HT-29 (cell line): Measurements from ENCODE around the gene GIPC1. TPM values are rescaled to one million over a fixed set of nuclear protein-coding genes. Genes with fewer than 3 reads are reported as not detected.
"Not testable (repeated sequence)": the region's sequence is repeated elsewhere in the genome, so short reads cannot be mapped to it uniquely, and the experiment has no call there.

Experiments used
- DNase-seq: peaks from one replicate; pipeline ENCODE4 v3.0.0-alpha.2; 2015; ENCODE audit warnings: low spot score
- total RNA-seq: library from RNA; depleted of rRNA; stranded (reverse); fragments of >200 nt; shearing (Covaris generic); gene quantifications from 2 replicates; pipeline ENCODE4 v1.2.3, GENCODE V29; 2014; rRNA removed

GIPC1 gene, protein sequence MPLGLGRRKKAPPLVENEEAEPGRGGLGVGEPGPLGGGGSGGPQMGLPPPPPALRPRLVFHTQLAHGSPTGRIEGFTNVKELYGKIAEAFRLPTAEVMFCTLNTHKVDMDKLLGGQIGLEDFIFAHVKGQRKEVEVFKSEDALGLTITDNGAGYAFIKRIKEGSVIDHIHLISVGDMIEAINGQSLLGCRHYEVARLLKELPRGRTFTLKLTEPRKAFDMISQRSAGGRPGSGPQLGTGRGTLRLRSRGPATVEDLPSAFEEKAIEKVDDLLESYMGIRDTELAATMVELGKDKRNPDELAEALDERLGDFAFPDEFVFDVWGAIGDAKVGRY
- 296 and 305 TPM in 2 replicates for total RNA-seq

DNA sequence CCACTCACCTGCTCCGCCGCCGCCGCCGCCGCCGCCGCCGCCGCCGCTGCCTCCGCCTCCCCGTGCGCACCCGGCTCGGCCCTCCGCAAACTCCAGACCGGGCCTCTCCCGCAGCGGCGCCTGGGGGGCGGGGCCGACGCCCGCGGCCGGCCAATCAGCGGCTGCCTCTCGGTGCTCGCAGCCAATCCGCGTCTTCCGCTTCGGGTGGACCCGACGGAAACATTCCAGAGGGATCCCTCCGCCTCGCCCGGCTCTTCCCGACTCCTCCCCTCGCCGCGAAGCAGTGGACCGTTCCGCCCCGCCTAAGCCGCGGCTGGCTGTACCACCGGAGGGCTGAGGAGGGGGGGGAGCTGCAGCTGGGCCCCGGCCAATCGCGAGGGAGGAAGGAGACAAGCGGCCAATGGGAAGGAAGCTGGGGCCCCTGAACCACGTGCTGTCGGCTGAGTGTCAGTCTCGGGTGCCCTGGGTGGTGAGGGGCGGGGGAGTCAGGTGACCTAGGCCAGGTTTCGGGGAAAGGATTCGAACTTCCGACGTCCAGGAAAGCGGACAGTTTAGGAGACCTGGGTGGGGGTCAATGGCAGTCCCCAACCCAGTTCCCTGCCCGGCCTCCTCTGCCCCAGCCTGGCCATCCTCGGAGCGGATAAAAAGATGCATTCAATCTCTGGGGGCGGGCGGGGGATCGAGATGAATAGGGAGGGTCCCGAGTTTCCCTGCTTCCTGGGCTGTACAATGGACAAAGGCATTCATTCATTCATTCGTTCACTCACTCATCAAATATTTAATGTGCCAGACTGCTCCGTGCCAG is at the start of gene GIPC1:
GIPC1 (minus strand) TSS at position 99 of the 805 bp plus-strand sequence. CDS start 13,151 bp downstream, outside the sequence.
- peak; percentile 92 for DNase-seq

DNA sequence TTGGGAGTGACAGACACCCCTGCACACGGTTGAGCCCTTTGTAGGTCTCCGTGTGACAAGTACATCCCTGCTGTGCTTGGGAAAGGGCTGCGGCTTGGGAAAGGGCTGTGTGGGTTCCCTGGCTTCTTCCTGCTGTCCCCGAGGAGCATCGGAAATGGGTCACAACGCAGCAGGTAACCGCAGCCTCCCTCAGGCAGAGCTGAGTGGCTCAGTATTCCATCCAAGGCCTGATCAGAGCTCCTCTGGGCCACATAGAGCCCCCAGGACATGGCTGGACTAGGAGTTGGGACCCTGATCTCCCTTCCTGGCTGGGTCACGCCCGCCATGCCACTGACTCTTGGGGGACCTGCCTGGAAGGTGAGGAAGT is 49.8 kb upstream of the GIPC1 start:
- no peak for DNase-seq

DNA sequence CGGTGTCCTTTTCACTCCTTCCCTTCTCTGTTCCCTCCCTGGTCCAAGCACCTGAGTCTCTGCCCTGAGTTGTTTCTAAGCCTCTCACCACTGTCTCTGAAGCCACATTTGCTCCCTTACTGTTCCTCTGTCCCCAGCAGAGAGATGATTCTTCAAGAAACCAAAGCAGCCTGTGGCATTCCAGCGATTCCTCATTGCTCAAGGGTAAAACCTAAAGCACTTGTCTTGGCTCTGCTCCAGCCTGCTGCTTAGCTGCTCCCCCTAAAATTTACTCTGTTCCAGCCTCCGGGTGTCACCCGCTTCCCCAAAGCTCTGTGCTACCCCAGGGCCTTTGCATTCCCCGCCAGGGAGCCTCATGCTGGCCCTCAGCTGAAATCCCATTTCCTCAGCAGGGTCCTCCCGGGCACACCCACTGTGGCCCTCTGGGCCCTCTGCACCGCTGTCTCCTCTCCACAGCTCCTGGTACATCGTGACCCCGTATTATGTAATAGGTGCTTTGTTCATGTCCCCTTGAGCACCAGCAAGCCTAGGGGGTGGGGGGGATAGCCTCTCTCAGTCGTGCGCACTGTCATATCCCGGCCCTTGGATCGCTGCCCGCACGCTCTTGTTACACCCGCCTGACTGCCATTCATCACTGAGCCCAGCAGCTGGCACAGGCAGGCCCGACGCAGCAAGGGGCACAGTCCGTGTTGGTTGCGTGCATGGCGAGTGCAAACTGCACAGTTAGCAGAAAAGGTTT is 49.2 kb upstream of the GIPC1 start:
- DNase-seq: no peak

DNA sequence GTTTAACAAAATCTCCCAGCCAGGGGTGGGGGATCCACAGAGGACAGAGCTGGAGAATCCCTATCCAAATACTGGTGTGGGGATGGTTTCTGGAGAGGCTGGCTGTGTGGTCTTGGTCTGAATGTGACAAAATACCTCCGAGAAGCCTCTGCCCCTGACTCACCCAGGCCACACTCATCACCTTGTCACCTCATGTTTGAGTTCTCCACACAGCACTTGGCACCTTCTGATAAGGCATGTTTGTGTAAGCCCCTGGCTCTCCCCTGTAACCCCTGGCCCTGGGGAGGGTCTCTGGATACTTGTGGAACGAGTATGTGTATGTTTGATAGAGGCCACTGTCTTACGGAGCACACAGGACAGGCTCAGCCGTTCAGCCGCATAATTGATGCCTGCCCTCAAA is 48.1 kb upstream of the GIPC1 start:
- DNase-seq: no peak

DNA sequence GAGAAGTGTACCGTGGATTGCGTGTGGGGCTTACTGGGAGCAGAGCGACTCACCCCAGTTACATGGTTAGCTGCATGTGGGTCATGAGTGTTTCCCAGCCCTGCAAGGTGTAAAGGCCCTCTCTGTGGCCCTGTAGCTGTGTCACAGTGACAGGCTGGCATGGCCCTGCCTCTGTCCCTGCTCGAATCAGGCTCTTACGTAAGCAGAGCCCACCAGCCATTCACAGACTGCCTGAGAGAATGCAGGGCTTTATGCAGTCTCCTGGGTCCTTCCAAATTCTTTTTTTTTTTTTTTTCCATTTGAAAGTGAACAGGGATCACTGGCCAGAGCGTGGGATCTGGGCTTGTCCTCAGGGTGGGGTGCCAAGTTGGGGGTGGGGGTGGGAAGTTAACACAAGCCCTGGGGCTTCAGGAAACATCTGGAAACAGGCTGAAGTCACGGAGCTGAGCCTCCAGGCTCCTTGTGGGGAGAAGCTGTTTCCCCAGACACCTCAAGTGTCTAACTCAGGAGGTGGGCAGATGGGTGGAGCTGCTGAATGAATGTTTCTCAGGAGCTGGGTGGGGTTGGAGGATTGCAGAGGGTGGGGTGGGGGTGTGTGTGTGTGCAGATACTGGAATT is 46.9 kb upstream of the GIPC1 start:
- peak; percentile 27 for DNase-seq

DNA sequence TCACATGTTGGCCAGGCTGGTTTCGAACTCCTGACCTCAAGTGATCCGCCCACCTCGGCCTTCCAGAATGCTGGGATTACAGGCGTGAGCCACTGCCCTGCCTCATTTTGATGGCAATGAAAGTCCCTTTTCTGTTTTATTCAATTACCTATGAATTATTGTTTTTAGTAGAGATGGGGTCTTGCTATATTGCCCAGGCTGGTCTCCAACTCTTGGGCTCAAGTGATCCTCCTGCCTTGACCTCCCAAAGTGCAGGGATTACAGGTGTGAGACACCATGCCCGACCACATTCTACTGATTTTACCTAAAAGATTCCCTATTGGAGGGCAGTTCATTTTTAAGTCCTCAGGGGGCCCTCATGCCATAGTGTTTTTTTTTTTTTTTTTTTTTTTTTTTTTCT is 46.1 kb upstream of the GIPC1 start:
- DNase-seq: not testable (repeated sequence)

DNA sequence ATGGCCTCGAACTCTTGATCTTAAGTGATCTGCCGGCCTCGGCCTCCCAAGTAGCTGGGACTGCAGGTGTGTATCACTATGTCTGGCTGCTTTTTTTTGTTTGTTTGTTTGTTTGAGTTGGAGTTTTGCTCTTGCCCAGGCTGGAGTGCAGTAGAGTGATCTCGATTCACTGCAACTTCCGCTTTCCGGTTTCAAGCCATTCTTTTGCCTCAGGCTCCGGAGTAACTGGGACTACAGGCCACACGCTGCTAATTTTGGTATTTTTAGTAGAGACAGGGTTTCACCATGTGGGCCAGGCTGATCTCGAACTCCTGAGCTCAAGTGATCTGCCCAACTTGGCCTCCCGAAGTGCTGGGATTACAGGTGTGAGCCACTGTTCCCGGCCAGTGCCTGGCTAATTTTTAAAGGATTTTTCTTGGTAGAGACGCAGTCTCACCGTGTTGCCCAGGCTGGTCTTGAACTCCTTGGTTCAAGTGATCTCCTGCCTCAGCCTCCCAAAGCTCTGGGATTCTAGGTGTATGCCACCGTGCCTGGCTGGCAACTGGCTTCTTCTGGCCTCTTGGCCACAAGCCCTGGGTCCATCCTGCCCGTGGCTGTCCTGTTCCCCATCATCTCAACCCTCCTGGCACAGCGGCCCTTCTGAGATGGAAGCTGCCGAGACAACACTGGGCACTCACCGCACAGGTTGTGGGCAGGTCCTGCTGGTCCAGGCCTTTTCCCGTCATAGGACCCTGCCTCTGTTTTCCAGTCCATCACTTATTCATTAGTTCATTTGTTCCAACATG is 45.0 kb upstream of the GIPC1 start:
- DNase-seq: no peak

DNA sequence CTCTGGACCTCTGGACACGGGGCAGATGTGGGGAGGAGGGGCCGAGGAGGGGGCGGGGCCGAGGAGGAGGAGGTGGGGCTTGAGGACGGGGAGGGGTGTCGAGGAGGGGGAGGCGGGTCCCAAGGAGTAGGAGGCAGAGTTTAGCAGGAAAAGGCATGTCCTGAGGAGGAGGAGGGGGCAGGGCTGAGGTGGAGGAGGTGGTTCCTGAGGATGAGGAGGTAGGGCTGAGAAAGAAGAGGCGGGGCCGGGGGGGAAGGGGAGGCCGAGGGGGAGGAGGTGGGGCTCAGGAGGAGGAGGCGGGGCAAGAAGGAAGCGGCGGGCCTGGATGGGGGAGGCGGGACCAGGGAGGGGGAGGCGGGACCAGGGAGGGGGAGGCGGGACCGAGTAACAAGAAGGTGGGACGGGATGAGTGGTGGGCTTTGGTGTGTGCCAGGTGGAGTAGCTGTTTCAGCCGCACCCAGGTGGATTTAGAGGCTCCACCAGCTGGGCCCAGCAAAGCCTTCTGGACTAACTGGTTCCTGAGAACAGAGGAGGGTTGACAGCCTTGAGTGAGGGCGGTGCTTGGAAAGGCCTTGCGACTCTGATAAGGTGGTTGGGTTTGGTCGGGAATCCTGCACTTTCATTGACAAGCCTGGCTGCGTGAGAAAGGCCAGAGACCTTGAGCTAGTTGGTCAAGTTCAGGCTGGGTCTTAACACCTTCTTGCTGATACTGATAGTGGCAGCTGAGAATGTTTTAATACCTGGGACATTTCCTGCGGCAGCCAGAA is 41.2 kb upstream of the GIPC1 start:
- DNase-seq: peak; percentile 76

DNA sequence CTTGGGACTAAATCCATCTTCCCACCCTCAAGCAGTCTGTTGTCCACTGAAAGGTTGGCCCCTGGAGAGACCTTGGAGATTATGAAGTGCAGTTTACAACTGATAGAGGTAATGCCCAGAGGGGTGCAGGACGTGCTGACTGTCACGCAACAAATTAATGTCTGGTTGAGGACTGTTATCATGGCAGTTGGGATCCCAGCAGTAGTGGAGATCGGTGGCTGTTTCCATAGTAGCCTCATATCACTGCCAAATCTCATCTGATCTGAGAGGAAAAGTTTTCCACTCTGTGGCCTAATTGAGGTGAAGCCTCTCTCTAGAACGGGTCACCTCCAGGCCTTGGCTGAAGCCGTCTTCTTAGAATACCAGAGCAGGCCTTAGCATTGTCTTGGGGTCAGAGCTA is 37.5 kb upstream of the GIPC1 start:
- no peak for DNase-seq

DNA sequence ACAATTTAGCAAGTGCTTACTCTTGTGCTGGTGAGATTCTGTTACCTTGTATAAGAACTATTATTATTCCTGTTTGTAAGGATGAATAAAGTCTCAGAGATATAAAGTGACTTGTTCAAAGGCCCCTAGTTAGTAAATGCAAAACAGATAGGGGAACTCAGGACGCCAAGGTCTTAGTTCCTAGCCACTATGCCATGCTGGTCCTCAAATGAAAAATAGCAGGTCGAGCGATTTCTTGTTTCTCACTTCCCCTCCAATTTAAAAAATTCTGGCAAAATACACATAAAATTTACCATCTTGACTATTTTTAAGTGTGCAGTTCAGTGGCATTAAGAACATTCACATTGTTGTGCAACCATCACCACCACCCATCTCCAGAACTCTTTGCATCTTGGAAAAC is 34.6 kb upstream of the GIPC1 start:
- DNase-seq: no peak

DNA sequence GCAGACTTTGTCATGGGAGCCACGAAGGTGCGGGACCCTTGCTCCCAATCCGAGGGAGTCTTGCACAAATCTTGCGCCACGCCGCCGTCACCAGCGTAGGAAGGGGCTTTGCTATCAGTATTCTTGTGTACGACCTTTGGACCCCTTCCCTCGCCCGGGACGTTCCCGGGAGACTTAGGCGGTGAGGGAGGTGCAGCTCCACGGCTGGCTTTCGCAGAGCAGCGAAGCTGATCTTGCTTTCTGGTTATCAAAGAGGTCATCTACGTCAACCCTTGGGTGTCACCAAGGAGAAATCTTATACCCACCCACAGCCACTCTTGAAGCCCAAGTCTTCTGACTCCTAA is 34.0 kb upstream of the GIPC1 start:
- DNase-seq: no peak

DNA sequence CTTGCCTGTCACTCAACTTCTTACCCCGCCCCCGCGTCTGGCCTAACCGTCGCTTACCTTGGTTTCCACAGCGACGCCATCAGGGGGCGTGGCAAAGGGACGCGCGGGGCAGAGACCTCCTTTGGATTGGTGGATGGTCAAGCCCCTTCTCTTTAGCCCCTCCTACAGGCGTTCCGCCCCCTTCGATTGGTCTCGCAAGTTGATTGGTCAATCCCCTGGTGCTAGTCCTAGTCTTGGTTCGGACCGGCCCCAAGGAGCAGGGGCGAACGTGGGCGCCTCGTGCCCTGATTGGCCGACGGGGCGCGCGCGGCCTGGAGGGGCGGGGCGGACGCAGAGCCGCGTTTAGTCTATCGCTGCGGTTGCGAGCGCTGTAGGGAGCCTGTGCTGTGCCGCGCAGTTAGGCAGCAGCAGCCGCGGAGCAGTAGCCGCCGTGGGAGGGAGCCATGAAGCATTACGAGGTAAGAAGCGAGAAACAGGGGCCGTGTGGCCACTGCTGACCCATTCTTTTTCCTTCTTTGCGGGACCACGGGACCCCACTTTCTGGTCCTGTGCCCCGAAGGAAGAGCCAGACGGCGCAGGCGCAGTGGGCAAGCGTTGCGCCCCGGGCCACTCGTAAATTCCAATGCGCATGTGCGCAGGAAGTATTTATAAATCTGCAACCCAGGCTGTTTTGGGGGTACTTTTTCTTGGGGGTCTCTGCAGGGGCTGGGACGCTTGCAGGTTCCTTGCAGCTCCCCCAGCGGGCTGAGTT is 33.5 kb upstream of the GIPC1 start, which contains the start of gene TECR:
TECR (plus strand) TSS at position 341 of the 751 bp plus-strand sequence; CDS start at position 444, 103 bp downstream.
- peak; percentile 99 for DNase-seq

DNA sequence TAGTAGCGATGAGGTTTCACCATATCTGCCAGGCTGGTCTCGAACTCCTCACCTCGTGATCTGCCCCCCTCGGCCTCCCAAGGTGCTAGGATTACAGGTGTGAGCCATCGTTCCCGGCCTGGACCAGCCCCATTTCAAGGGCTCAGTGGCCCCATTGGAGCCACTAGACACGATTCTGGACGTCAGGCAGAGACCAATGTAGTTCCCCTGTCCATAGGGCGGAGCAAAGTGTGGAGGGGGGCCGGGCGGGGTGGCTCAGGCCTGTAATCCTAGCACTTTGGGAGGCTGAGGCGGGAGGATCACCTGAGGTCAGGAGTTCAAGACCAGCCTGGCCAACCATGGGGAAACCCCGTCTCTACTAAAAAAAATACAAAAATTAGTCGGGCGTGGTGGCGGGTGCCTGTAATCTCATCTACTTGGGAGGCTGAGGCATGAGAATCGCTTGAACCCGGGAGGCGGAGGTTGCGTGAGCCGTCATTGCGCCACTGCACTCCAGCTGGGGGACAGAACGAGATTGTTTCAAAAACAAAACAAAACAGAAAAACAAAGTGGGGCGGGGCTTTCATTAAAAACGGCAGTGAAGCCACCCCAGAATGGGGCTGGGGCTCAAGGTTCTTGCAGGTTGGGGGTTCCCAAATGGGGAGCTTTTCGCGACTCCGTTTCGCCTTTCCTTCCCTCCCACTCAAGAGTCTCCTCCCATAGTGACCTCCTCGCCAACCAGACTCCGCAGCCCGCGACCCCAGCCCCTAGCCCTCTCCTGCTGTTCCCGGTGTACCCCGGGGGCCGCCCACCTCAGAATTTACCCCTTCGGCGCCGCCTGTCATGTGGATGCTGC is 32.7 kb upstream of the GIPC1 start:
- no peak for DNase-seq

DNA sequence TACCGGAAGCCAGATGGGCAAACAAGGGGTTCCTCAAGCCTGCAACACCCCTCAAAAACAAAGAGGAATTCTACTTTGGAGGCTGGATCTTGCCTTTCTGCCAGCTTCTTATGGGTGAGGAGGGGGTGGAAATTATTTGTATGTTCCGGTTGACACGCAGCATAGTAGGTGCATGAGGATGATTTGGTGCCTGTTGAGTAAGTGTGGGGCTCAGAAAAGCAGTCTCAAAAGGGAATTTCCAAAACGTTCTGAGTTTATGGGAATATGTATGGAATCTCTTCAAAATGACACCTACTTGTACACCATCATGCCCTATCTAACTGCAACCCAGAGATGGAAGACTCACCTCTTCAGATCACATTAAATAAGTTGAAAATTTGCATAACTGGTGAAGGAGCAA is 30.5 kb upstream of the GIPC1 start:
- DNase-seq: no peak

DNA sequence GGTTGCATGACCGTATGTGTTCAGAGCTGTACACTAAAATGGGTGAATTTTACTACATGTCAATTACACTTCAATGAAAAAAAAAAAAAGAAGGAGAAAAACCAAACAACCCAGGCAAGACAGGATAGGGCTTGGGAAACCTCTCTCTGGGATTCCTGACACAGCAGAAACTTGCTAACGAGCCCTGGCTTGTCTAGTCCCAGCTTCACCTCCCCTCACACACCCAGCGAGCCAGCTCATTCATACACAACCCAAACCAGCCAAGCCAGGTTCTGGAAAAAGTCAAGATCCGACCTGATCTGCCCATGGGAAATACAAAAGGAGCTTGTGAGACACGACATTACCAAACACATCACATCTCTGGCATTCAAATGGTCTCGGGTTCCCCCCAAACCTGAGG is 29.8 kb upstream of the GIPC1 start:
- DNase-seq: no peak

DNA sequence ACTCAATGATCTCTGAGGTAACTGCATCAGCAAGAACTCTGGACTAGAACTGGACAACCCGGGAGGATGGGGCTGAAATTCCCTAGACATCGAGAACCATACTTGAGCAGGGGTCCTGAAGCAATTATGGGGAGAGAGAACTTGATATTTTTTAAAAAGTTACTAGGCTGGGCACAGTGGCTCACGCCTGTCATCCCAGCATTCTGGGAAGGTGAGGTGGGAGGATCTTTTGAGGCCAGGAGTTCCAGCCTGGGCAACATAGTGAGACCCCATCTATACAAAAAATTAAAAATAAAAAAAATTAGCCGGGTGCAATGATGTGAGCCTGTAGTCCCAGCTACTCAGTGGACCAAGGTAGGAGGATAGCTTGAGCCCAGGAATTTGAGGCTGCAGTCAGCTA is 24.6 kb upstream of the GIPC1 start:
- DNase-seq: no peak

DNA sequence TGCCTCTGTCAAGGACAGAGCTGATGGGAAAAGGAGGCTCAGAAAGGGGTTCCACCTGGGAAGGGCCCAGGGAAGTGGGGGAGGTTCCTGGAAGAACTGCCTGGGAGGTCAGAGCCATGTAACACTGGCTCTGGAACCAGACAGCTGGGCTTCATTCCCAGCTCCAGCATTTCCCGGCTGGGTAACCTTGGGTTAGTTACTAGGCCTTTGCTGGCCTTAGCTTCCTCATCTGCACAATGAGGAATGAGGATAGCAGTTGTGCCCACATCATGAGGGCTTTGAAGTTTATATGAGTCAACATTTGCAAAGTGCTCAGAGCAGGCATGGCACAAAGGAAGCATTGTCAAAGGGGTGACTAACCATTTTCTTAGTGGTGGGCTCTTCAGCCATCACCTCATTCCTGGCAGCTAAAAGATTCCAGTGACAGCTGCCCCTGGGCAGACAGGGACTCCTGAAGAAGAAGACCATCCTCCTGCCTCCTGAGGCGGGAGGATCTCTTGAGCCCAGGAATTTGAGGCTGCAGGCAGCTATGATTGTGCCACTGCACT is 24.0 kb upstream of the GIPC1 start:
- DNase-seq: peak; percentile 73

DNA sequence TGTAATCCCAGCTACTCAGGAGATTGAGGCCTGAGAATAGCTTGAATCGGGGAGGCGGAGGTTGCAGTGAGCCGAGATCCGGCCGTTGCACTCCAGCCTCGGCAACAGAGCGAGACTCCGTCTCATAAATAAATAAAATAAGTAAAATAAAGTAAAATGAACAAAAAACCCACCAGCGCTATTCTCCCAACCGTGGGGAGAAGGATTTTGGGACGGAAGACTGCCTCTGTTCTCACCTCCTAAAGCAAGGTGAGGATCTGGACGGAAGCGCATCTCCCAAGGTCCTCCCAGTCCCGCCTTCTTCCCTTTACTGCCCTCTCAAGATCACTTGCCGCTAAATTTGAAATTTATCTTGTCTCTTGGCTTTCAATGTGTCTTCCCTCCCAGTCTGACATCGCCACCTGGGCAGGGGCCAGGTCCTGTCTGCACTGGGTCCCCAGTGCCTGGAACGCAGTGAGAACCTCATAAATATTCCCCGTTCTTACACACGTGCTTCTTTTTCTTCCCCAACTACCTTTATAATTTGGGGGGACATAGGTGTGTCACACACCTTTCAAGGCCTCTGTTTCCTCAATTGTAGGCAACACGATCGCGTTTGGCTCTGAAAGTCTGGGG is 23.4 kb upstream of the GIPC1 start:
- no peak for DNase-seq
